Measurements from ENCODE around the gene IFI27L1.

The IFI27L1 gene

GRCh38 chr14:94112513-94113063, 31.5 kb downstream of the IFI27L1 start:
- no peak for FAIRE-seq
- DNase-seq (ENCODE audit: extremely low spot score, insufficient read length, low read depth), result no peak

GRCh38 chr14:94113073-94113472, 32.0 kb downstream of the IFI27L1 start:
- no peak for FAIRE-seq

GRCh38 chr14:94113490-94113889, 32.4 kb downstream of the IFI27L1 start:
- FAIRE-seq, result no peak
- no peak for DNase-seq (ENCODE audit: extremely low spot score, insufficient read length, low read depth)

More at GRCh38 chr14:94113073-94113472, 32.0 kb downstream of the IFI27L1 start:
- DNase-seq (ENCODE audit: extremely low spot score, insufficient read length, low read depth), result no peak

GRCh38 chr14:94113908-94114588, 32.9 kb downstream of the IFI27L1 start:
- FAIRE-seq, result no peak
- no peak for DNase-seq (ENCODE audit: extremely low spot score, insufficient read length, low read depth)

- DNase-seq (ENCODE audit: extremely low spot score, insufficient read length, low read depth), result no peak
- no peak for FAIRE-seq
These were observed 33.5 kb downstream of the IFI27L1 start for GRCh38 chr14:94114589-94115057.

- no peak for FAIRE-seq
- no peak for DNase-seq (ENCODE audit: extremely low spot score, insufficient read length, low read depth)
These were observed 34.0 kb downstream of the IFI27L1 start for GRCh38 chr14:94115058-94115591.

- DNase-seq (ENCODE audit: extremely low spot score, insufficient read length, low read depth) (no peak), FAIRE-seq (no peak)
These were observed 34.5 kb downstream of the IFI27L1 start for GRCh38 chr14:94115631-94116030.

GRCh38 chr14:94116701-94117100, 35.6 kb downstream of the IFI27L1 start:
- DNase-seq (ENCODE audit: extremely low spot score, insufficient read length, low read depth), result no peak
- no peak for FAIRE-seq

- no peak for DNase-seq (ENCODE audit: extremely low spot score, insufficient read length, low read depth)
- no peak for FAIRE-seq
These were observed 36.7 kb downstream of the IFI27L1 start for GRCh38 chr14:94117856-94118255.

- FAIRE-seq, result no peak
These were observed 38.0 kb downstream of the IFI27L1 start for GRCh38 chr14:94119071-94119470.

GRCh38 chr14:94120667-94121340, 39.7 kb downstream of the IFI27L1 start:
- FAIRE-seq (no peak), DNase-seq (ENCODE audit: extremely low spot score, insufficient read length, low read depth) (no peak)

More at GRCh38 chr14:94119071-94119470, 38.0 kb downstream of the IFI27L1 start:
- no peak for DNase-seq (ENCODE audit: extremely low spot score, insufficient read length, low read depth)

GRCh38 chr14:94121485-94121884, 40.4 kb downstream of the IFI27L1 start:
- no peak for FAIRE-seq

GRCh38 chr14:94122438-94122837, 41.3 kb downstream of the IFI27L1 start:
- no peak for DNase-seq (ENCODE audit: extremely low spot score, insufficient read length, low read depth)
- no peak for FAIRE-seq

More at GRCh38 chr14:94121485-94121884, 40.4 kb downstream of the IFI27L1 start:
- DNase-seq (ENCODE audit: extremely low spot score, insufficient read length, low read depth), result no peak

GRCh38 chr14:94123296-94123695, 42.2 kb downstream of the IFI27L1 start:
- FAIRE-seq (no peak), DNase-seq (ENCODE audit: extremely low spot score, insufficient read length, low read depth) (no peak)

GRCh38 chr14:94123868-94124267, 42.8 kb downstream of the IFI27L1 start:
- DNase-seq (ENCODE audit: extremely low spot score, insufficient read length, low read depth) (no peak), FAIRE-seq (peak; percentile 33)

- FAIRE-seq (no peak), DNase-seq (ENCODE audit: extremely low spot score, insufficient read length, low read depth) (no peak)
These were observed 43.7 kb downstream of the IFI27L1 start for GRCh38 chr14:94124582-94125377.

GRCh38 chr14:94125659-94126418, 44.7 kb downstream of the IFI27L1 start:
- FAIRE-seq (no peak), DNase-seq (ENCODE audit: extremely low spot score, insufficient read length, low read depth) (no peak)

GRCh38 chr14:94126419-94126677, 45.2 kb downstream of the IFI27L1 start:
- FAIRE-seq, result no peak
- DNase-seq (ENCODE audit: extremely low spot score, insufficient read length, low read depth), result no peak

- DNase-seq (ENCODE audit: extremely low spot score, insufficient read length, low read depth) (no peak), FAIRE-seq (no peak)
These were observed 45.7 kb downstream of the IFI27L1 start for GRCh38 chr14:94126800-94127199.

- FAIRE-seq, result no peak
These were observed 46.2 kb downstream of the IFI27L1 start for GRCh38 chr14:94127330-94127729.

More at GRCh38 chr14:94127330-94127729, 46.2 kb downstream of the IFI27L1 start:
- DNase-seq (ENCODE audit: extremely low spot score, insufficient read length, low read depth), result no peak

Data from GM18507 (cell line).